ENCODE results near the gene HES6.

HES6 gene

GRCh38 chr2:238271061-238271554, 31.3 kb upstream of the HES6 start:
- H3K4me1 ChIP-seq (ENCODE audit: control insufficient read depth, insufficient read depth, low read length), result no peaks in the 10 kb centered on the region; the same call in 1 of the 2 replicates
- no peaks in the 10 kb centered on the region for H3K9me3 ChIP-seq (ENCODE audit: control insufficient read depth, insufficient read depth, low read depth, low read length)
- no peak overlapping the region for H3K4me3 ChIP-seq (ENCODE audit: low read depth, low read length)
- peaks cover 28% of the 10 kb centered on the region; the same call in 1 of the 2 replicates for H3K36me3 ChIP-seq (ENCODE audit: control insufficient read depth, insufficient read depth, low read length)
- no peaks in the 10 kb centered on the region for H3K27me3 ChIP-seq (ENCODE audit: control insufficient read depth, insufficient read depth, low read length)
- H3K9ac ChIP-seq (ENCODE audit: low read length), result no peak overlapping the region
- no peak overlapping the region for H3K27ac ChIP-seq (ENCODE audit: low read depth, low read length)

GRCh38 chr2:238270606-238271005, 30.8 kb upstream of the HES6 start:
- H3K4me3 ChIP-seq (ENCODE audit: low read depth, low read length), result no peak overlapping the region
- no peaks in the 10 kb centered on the region for H3K9me3 ChIP-seq (ENCODE audit: control insufficient read depth, insufficient read depth, low read depth, low read length)
- H3K36me3 ChIP-seq (ENCODE audit: control insufficient read depth, insufficient read depth, low read length), result peaks cover 27% of the 10 kb centered on the region; the same call in 1 of the 2 replicates
- no peak overlapping the region for H3K27ac ChIP-seq (ENCODE audit: low read depth, low read length)
- H3K4me1 ChIP-seq (ENCODE audit: control insufficient read depth, insufficient read depth, low read length), result no peaks in the 10 kb centered on the region; the same call in 1 of the 2 replicates
- H3K27me3 ChIP-seq (ENCODE audit: control insufficient read depth, insufficient read depth, low read length), result no peaks in the 10 kb centered on the region
- no peak overlapping the region for H3K9ac ChIP-seq (ENCODE audit: low read length)

GRCh38 chr2:238269741-238270140, 29.9 kb upstream of the HES6 start:
- Histone ChIP-seq H3K4me1 (ENCODE audit: control insufficient read depth, insufficient read depth, low read length) (no peaks in the 10 kb centered on the region; the same call in 1 of the 2 replicates), H3K36me3 (ENCODE audit: control insufficient read depth, insufficient read depth, low read length) (peaks cover 20% of the 10 kb centered on the region; the same call in 1 of the 2 replicates), H3K9ac (ENCODE audit: low read length) (no peak overlapping the region), H3K27ac (ENCODE audit: low read depth, low read length) (no peak overlapping the region), H3K4me3 (ENCODE audit: low read depth, low read length) (no peak overlapping the region), H3K9me3 (ENCODE audit: control insufficient read depth, insufficient read depth, low read depth, low read length) (no peaks in the 10 kb centered on the region), H3K27me3 (ENCODE audit: control insufficient read depth, insufficient read depth, low read length) (no peaks in the 10 kb centered on the region)

GRCh38 chr2:238267884-238268680, 28.2 kb upstream of the HES6 start:
- H3K9me3 ChIP-seq (ENCODE audit: control insufficient read depth, insufficient read depth, low read depth, low read length), result no peaks in the 10 kb centered on the region
- H3K4me3 ChIP-seq (ENCODE audit: low read depth, low read length), result no peak overlapping the region
- H3K27ac ChIP-seq (ENCODE audit: low read depth, low read length), result no peak overlapping the region
- H3K4me1 ChIP-seq (ENCODE audit: control insufficient read depth, insufficient read depth, low read length), result peaks cover 3% of the 10 kb centered on the region; the same call in 1 of the 2 replicates
- H3K36me3 ChIP-seq (ENCODE audit: control insufficient read depth, insufficient read depth, low read length), result peaks cover 15% of the 10 kb centered on the region; the same call in 1 of the 2 replicates
- H3K9ac ChIP-seq (ENCODE audit: low read length), result no peak overlapping the region
- no peaks in the 10 kb centered on the region for H3K27me3 ChIP-seq (ENCODE audit: control insufficient read depth, insufficient read depth, low read length)

- Histone ChIP-seq H3K4me3 (ENCODE audit: low read depth, low read length) (no peak overlapping the region), H3K27me3 (ENCODE audit: control insufficient read depth, insufficient read depth, low read length) (no peaks in the 10 kb centered on the region), H3K4me1 (ENCODE audit: control insufficient read depth, insufficient read depth, low read length) (peaks cover 3% of the 10 kb centered on the region; the same call in 1 of the 2 replicates), H3K9me3 (ENCODE audit: control insufficient read depth, insufficient read depth, low read depth, low read length) (no peaks in the 10 kb centered on the region), H3K36me3 (ENCODE audit: control insufficient read depth, insufficient read depth, low read length) (peaks cover 16% of the 10 kb centered on the region; the same call in 1 of the 2 replicates), H3K9ac (ENCODE audit: low read length) (no peak overlapping the region), H3K27ac (ENCODE audit: low read depth, low read length) (no peak overlapping the region)
Observed at GRCh38 chr2:238267341-238267710, 27.5 kb upstream of the HES6 start.

- Histone ChIP-seq H3K36me3 (ENCODE audit: control insufficient read depth, insufficient read depth, low read length) (peaks cover 17% of the 10 kb centered on the region; the same call in 1 of the 2 replicates), H3K4me3 (ENCODE audit: low read depth, low read length) (no peak overlapping the region), H3K9ac (ENCODE audit: low read length) (no peak overlapping the region), H3K27me3 (ENCODE audit: control insufficient read depth, insufficient read depth, low read length) (no peaks in the 10 kb centered on the region), H3K9me3 (ENCODE audit: control insufficient read depth, insufficient read depth, low read depth, low read length) (no peaks in the 10 kb centered on the region), H3K4me1 (ENCODE audit: control insufficient read depth, insufficient read depth, low read length) (peaks cover 3% of the 10 kb centered on the region; the same call in 1 of the 2 replicates), H3K27ac (ENCODE audit: low read depth, low read length) (no peak overlapping the region)
Observed at GRCh38 chr2:238265605-238266004, 25.8 kb upstream of the HES6 start.

- Histone ChIP-seq H3K4me1 (ENCODE audit: control insufficient read depth, insufficient read depth, low read length) (peaks cover 3% of the 10 kb centered on the region; the same call in 1 of the 2 replicates), H3K36me3 (ENCODE audit: control insufficient read depth, insufficient read depth, low read length) (peaks cover 24% of the 10 kb centered on the region), H3K9me3 (ENCODE audit: control insufficient read depth, insufficient read depth, low read depth, low read length) (no peaks in the 10 kb centered on the region), H3K27ac (ENCODE audit: low read depth, low read length) (no peak overlapping the region), H3K27me3 (ENCODE audit: control insufficient read depth, insufficient read depth, low read length) (no peaks in the 10 kb centered on the region), H3K9ac (ENCODE audit: low read length) (no peak overlapping the region), H3K4me3 (ENCODE audit: low read depth, low read length) (no peak overlapping the region)
Observed at GRCh38 chr2:238264072-238264460, 24.2 kb upstream of the HES6 start.

GRCh38 chr2:238263204-238264071, 23.6 kb upstream of the HES6 start:
- Histone ChIP-seq H3K4me3 (ENCODE audit: low read depth, low read length) (no peak overlapping the region), H3K27ac (ENCODE audit: low read depth, low read length) (no peak overlapping the region), H3K4me1 (ENCODE audit: control insufficient read depth, insufficient read depth, low read length) (peaks cover 3% of the 10 kb centered on the region; the same call in 1 of the 2 replicates), H3K27me3 (ENCODE audit: control insufficient read depth, insufficient read depth, low read length) (no peaks in the 10 kb centered on the region), H3K9ac (ENCODE audit: low read length) (no peak overlapping the region), H3K36me3 (ENCODE audit: control insufficient read depth, insufficient read depth, low read length) (peaks cover 24% of the 10 kb centered on the region), H3K9me3 (ENCODE audit: control insufficient read depth, insufficient read depth, low read depth, low read length) (no peaks in the 10 kb centered on the region)

GRCh38 chr2:238262496-238263122, 22.8 kb upstream of the HES6 start:
- H3K9me3 ChIP-seq (ENCODE audit: control insufficient read depth, insufficient read depth, low read depth, low read length), result no peaks in the 10 kb centered on the region
- peaks cover 22% of the 10 kb centered on the region for H3K36me3 ChIP-seq (ENCODE audit: control insufficient read depth, insufficient read depth, low read length)
- no peaks in the 10 kb centered on the region for H3K27me3 ChIP-seq (ENCODE audit: control insufficient read depth, insufficient read depth, low read length)
- no peak overlapping the region for H3K27ac ChIP-seq (ENCODE audit: low read depth, low read length)
- H3K9ac ChIP-seq (ENCODE audit: low read length), result no peak overlapping the region
- H3K4me1 ChIP-seq (ENCODE audit: control insufficient read depth, insufficient read depth, low read length), result peaks cover 3% of the 10 kb centered on the region; the same call in 1 of the 2 replicates
- H3K4me3 ChIP-seq (ENCODE audit: low read depth, low read length), result no peak overlapping the region

GRCh38 chr2:238261718-238262375, 22.0 kb upstream of the HES6 start:
- peaks cover 3% of the 10 kb centered on the region; the same call in 1 of the 2 replicates for H3K4me1 ChIP-seq (ENCODE audit: control insufficient read depth, insufficient read depth, low read length)
- H3K9ac ChIP-seq (ENCODE audit: low read length), result no peak overlapping the region
- H3K27me3 ChIP-seq (ENCODE audit: control insufficient read depth, insufficient read depth, low read length), result no peaks in the 10 kb centered on the region
- H3K4me3 ChIP-seq (ENCODE audit: low read depth, low read length), result no peak overlapping the region
- H3K9me3 ChIP-seq (ENCODE audit: control insufficient read depth, insufficient read depth, low read depth, low read length), result no peaks in the 10 kb centered on the region
- peaks cover 15% of the 10 kb centered on the region for H3K36me3 ChIP-seq (ENCODE audit: control insufficient read depth, insufficient read depth, low read length)
- H3K27ac ChIP-seq (ENCODE audit: low read depth, low read length), result no peak overlapping the region

Data from HUES6 (cell line).